MCF 10A (cell line): ENCODE results near the gene SPATA2. TPM values are rescaled to one million over a fixed set of nuclear protein-coding genes. Genes with fewer than 3 reads are reported as not detected.

Source experiments
- BruUV-seq: library from RNA; stranded (reverse); fragments of 400-500 nt; replicated peaks from 2 replicates; lab custom pipeline; 2021; lab: Mats Ljungman, UMichigan
- CTCF ChIA-PET: fragments of 300-600 bp; sonication (Branson Sonifier 250); formaldehyde crosslinking; extraction: SDS; loops from one replicate; lab custom pipeline; 2021; ENCODE audit warnings: antibody characterized with exemption, inconsistent platforms; lab: Yijun Ruan, JAX
- POLR2A ChIA-PET: fragments of 300-600, 350-650 bp; sonication (Branson Sonifier 250); formaldehyde crosslinking; extraction: SDS; loops from one replicate; lab custom pipeline; 2020; ENCODE audit warnings: antibody characterized with exemption, inconsistent platforms; lab: Yijun Ruan, JAX
- DNase-seq: peaks from one replicate; pipeline ENCODE4 v3.0.0-alpha.2; 2018; ENCODE audit not compliant: unreplicated experiment
- H3K27ac Mint-ChIP-seq: one replicate; pipeline ENCODE4 v1.8.0; 2022; ENCODE audit warnings: mild to moderate bottlenecking, low read depth, mixed read lengths; ENCODE audit not compliant: unreplicated experiment
- H3K27me3 Mint-ChIP-seq: one replicate; pipeline ENCODE4 v1.8.0; 2022; ENCODE audit warnings: mixed read lengths; ENCODE audit not compliant: insufficient read depth, unreplicated experiment
- H3K36me3 Mint-ChIP-seq: one replicate; pipeline ENCODE4 v1.8.0; 2022; ENCODE audit warnings: mild to moderate bottlenecking, moderate library complexity, mixed read lengths; ENCODE audit not compliant: insufficient read depth, unreplicated experiment
- H3K4me1 Mint-ChIP-seq: one replicate; pipeline ENCODE4 v1.8.0; 2022; ENCODE audit warnings: mixed read lengths; ENCODE audit not compliant: insufficient read depth, unreplicated experiment
- H3K4me3 Mint-ChIP-seq: one replicate; pipeline ENCODE4 v1.8.0; 2022; ENCODE audit warnings: mild to moderate bottlenecking, moderate library complexity, mixed read lengths; ENCODE audit not compliant: unreplicated experiment
- H3K9me3 Mint-ChIP-seq: one replicate; pipeline ENCODE4 v1.8.0; 2022; ENCODE audit warnings: mixed read lengths; ENCODE audit not compliant: unreplicated experiment
- CTCF ChIP-seq: fragments of 200-600 bp; IDR thresholded peaks from one replicate; pipeline ENCODE4 v1.8.0; 2022; ENCODE audit warnings: antibody characterized with exemption, mild to moderate bottlenecking; ENCODE audit not compliant: unreplicated experiment
- intact Hi-C: fragments of 100-400 bp; cut with micrococcal nuclease; formaldehyde crosslinking; loops from 2 replicates; pipeline ENCODE4 v1.14.1; 2022
- total RNA-seq: library from RNA; stranded (reverse); gene quantifications from 2 replicates; pipeline ENCODE4 v1.2.3, GENCODE V29; 2022

SPATA2 gene
- total RNA-seq, 1 experiment from 2014 or later: 5.5 TPM

- TF ChIP-seq CTCF: no peak
- CTCF ChIA-PET: interaction anchor here (0.6 to 1.6 kb wide), 2 partner anchors 154 to 265 kb away, joined by 3 to 6 read pairs; no protein-coding TSS in a partner anchor
- intact Hi-C loops: no loop called here
- Mint-ChIP-seq H3K36me3 (peaks cover 13% of the 10 kb centered on the region), H3K27ac (peak overlapping the region; percentile 63), H3K4me1 (no peaks in the 10 kb centered on the region), H3K4me3 (no peak overlapping the region), H3K9me3 (no peaks in the 10 kb centered on the region), H3K27me3 (no peaks in the 10 kb centered on the region)
- POLR2A ChIA-PET: interaction anchor here (0.8 kb wide), 1 partner anchor 21 kb away, joined by 3 read pairs; no protein-coding TSS in a partner anchor
- BruUV-seq: no TSS peak
- no peak for DNase-seq
Measured at GRCh38 chr20:49874696-49875095, 40.6 kb downstream of the SPATA2 start.

- H3K9me3 Mint-ChIP-seq: no peaks in the 10 kb centered on the region
- CTCF ChIA-PET: interaction anchor here (0.7 to 2.9 kb wide), 3 partner anchors 17 to 243 kb away, joined by 3 to 12 read pairs (median 4); no protein-coding TSS in a partner anchor
- H3K27me3 Mint-ChIP-seq: no peaks in the 10 kb centered on the region
- BruUV-seq: no TSS peak
- H3K36me3 Mint-ChIP-seq: no peaks in the 10 kb centered on the region
- no peak for DNase-seq
- intact Hi-C loops: no loop called here
- H3K4me3 Mint-ChIP-seq: no peak overlapping the region
- no peak for TF ChIP-seq CTCF
- no peaks in the 10 kb centered on the region for H3K4me1 Mint-ChIP-seq
- no peak overlapping the region for H3K27ac Mint-ChIP-seq
- POLR2A ChIA-PET: interaction anchor here (1.0 to 2.3 kb wide), 2 partner anchors 9 to 16 kb away, joined by 3 to 4 read pairs; no protein-coding TSS in a partner anchor
Measured at GRCh38 chr20:49872056-49872455, 43.3 kb downstream of the SPATA2 start.

- no peak for DNase-seq
Measured at GRCh38 chr20:49871391-49871948, 43.9 kb downstream of the SPATA2 start.

More at GRCh38 chr20:49871391-49871948, 43.9 kb downstream of the SPATA2 start:
- no peak overlapping the region for H3K4me3 Mint-ChIP-seq
- ChIA-PET POLR2A (interaction anchor here (2.3 kb wide), 1 partner anchor 10 kb away, joined by 4 read pairs; no protein-coding TSS in a partner anchor), CTCF (interaction anchor here (0.7 to 2.9 kb wide), 2 partner anchors 17 to 244 kb away, joined by 4 to 12 read pairs; no protein-coding TSS in a partner anchor)
- intact Hi-C loops: no loop called here
- TF ChIP-seq CTCF: no peak
- no TSS peak for BruUV-seq
- H3K27ac Mint-ChIP-seq: no peak overlapping the region
- H3K4me1 Mint-ChIP-seq: no peaks in the 10 kb centered on the region
- H3K27me3 Mint-ChIP-seq: no peaks in the 10 kb centered on the region
- no peaks in the 10 kb centered on the region for H3K36me3 Mint-ChIP-seq
- H3K9me3 Mint-ChIP-seq: no peaks in the 10 kb centered on the region
